ENCODE results near the gene CHRM2. TPM values are rescaled to one million over a fixed set of nuclear protein-coding genes. Genes with fewer than 3 reads are reported as not detected.
"Not testable (repeated sequence)": the region's sequence is repeated elsewhere in the genome, so short reads cannot be mapped to it uniquely, and the experiment has no call there.

The CHRM2 gene
- total RNA-seq (not detected), total RNA-seq (0 to 0.28 (median 0) reads per million in 172 experiments)
- not detected for polyA plus RNA-seq (2013, experiment 1 of 2)
- polyA plus RNA-seq (2013, experiment 2 of 2): not detected

GRCh38 chr7:136868496-136869000 lies at the start of gene CHRM2:
CHRM2 (plus strand) TSS chr7:136868652; CDS start chr7:137014866, 146,214 bp downstream.
- TF ChIP-seq CTCF (IDR thresholded peaks at IDR 0.05): no peak
- no peak for ATAC-seq (ENCODE audit: poor library complexity)
- no peak within 1 kb of the TSS for H3K4me3 Mint-ChIP-seq
- no peak for DNase-seq
- Histone ChIP-seq H3K27me3 (ENCODE audit: control insufficient read depth in 1 of 2, insufficient read depth in 2 of 2, low read length in 2 of 2) (peaks cover 27 to 31% of the 10 kb centered on the region in 2 experiments), H3K9me3 (ENCODE audit: control insufficient read depth in 1 of 2, insufficient read depth in 1 of 2, low read length in 2 of 2) (peaks cover 0 to 30% of the 10 kb centered on the region in 2 experiments), H3K4me1 (ENCODE audit: insufficient read depth, low read length) (no peaks in the 10 kb centered on the region), H3K4me3 (ENCODE audit: low read length) (no peak within 1 kb of the TSS), H3K27ac (ENCODE audit: low read depth in 1 of 2, low read length in 2 of 2) (no peak within 1 kb of the TSS), H3K36me3 (ENCODE audit: insufficient read depth, low read length) (no peaks in the 10 kb centered on the region)
- no peaks in the 10 kb centered on the region for H3K36me3 Mint-ChIP-seq (ENCODE audit: low read depth)
- ChIA-PET POLR2A (no interaction called here), CTCF (no interaction called here)
- H3K27me3 Mint-ChIP-seq: peaks cover 44% of the 10 kb centered on the region
- no peaks in the 10 kb centered on the region for H3K4me1 Mint-ChIP-seq (ENCODE audit: low read depth)
- intact Hi-C loops (cut with DNase I, micrococcal nuclease): no loop called here
- no peaks in the 10 kb centered on the region for H3K9me3 Mint-ChIP-seq
- no peak within 1 kb of the TSS for H3K27ac Mint-ChIP-seq

- H3K9me3 ChIP-seq (ENCODE audit: control insufficient read depth in 1 of 2, insufficient read depth in 1 of 2, low read length in 2 of 2); H3K4me3 ChIP-seq (ENCODE audit: low read length); H3K27me3 Mint-ChIP-seq; H3K4me1 ChIP-seq (ENCODE audit: insufficient read depth, low read length); H3K27ac ChIP-seq (ENCODE audit: low read depth in 1 of 2, low read length in 2 of 2); H3K9me3 Mint-ChIP-seq; intact Hi-C loops (cut with DNase I, micrococcal nuclease); CTCF ChIA-PET; DNase-seq; H3K27me3 ChIP-seq (ENCODE audit: control insufficient read depth in 1 of 2, insufficient read depth in 2 of 2, low read length in 2 of 2); H3K4me1 Mint-ChIP-seq (ENCODE audit: low read depth); POLR2A ChIA-PET; ATAC-seq (ENCODE audit: poor library complexity); H3K36me3 Mint-ChIP-seq (ENCODE audit: low read depth); H3K4me3 Mint-ChIP-seq; H3K27ac Mint-ChIP-seq; H3K36me3 ChIP-seq (ENCODE audit: insufficient read depth, low read length): not testable (repeated sequence)
Measured at GRCh38 chr7:136831398-136831797, 37.1 kb upstream of the CHRM2 start.

- no peaks in the 10 kb centered on the region for H3K4me1 ChIP-seq (ENCODE audit: insufficient read depth, low read length)
- no peak overlapping the region for H3K4me3 ChIP-seq (ENCODE audit: low read length)
- H3K4me3 Mint-ChIP-seq: no peak overlapping the region
- peaks cover 7% of the 10 kb centered on the region for H3K9me3 Mint-ChIP-seq
- ChIA-PET CTCF (no interaction called here), POLR2A (no interaction called here)
- no peak overlapping the region for H3K27ac ChIP-seq (ENCODE audit: low read depth in 1 of 2, low read length in 2 of 2)
- H3K36me3 ChIP-seq (ENCODE audit: insufficient read depth, low read length): no peaks in the 10 kb centered on the region
- DNase-seq: no peak
- H3K27ac Mint-ChIP-seq: no peak overlapping the region
- H3K36me3 Mint-ChIP-seq (ENCODE audit: low read depth): no peaks in the 10 kb centered on the region
- H3K27me3 ChIP-seq (ENCODE audit: control insufficient read depth in 1 of 2, insufficient read depth in 2 of 2, low read length in 2 of 2): no peaks in the 10 kb centered on the region
- H3K27me3 Mint-ChIP-seq: no peaks in the 10 kb centered on the region
- intact Hi-C loops (cut with DNase I, micrococcal nuclease): no loop called here
- no peak for ATAC-seq (ENCODE audit: poor library complexity)
- H3K4me1 Mint-ChIP-seq (ENCODE audit: low read depth): no peaks in the 10 kb centered on the region
- no peaks in the 10 kb centered on the region for H3K9me3 ChIP-seq (ENCODE audit: control insufficient read depth in 1 of 2, insufficient read depth in 1 of 2, low read length in 2 of 2)
- TF ChIP-seq CTCF (IDR thresholded peaks at IDR 0.05): no peak
Measured at GRCh38 chr7:136845899-136846465, 22.5 kb upstream of the CHRM2 start.

GRCh38 chr7:136847858-136848257 lies 20.6 kb upstream of the CHRM2 start:
- H3K27ac ChIP-seq (ENCODE audit: low read depth in 1 of 2, low read length in 2 of 2): no peak overlapping the region
- no peaks in the 10 kb centered on the region for H3K36me3 Mint-ChIP-seq (ENCODE audit: low read depth)
- H3K4me3 ChIP-seq (ENCODE audit: low read length): no peak overlapping the region
- intact Hi-C loops (cut with DNase I, micrococcal nuclease): no loop called here
- H3K27me3 Mint-ChIP-seq: no peaks in the 10 kb centered on the region
- H3K4me1 ChIP-seq (ENCODE audit: insufficient read depth, low read length): no peaks in the 10 kb centered on the region
- H3K27me3 ChIP-seq (ENCODE audit: control insufficient read depth in 1 of 2, insufficient read depth in 2 of 2, low read length in 2 of 2): no peaks in the 10 kb centered on the region
- H3K4me3 Mint-ChIP-seq: no peak overlapping the region
- H3K9me3 ChIP-seq (ENCODE audit: control insufficient read depth in 1 of 2, insufficient read depth in 1 of 2, low read length in 2 of 2): no peaks in the 10 kb centered on the region
- H3K27ac Mint-ChIP-seq: no peak overlapping the region
- no peaks in the 10 kb centered on the region for H3K36me3 ChIP-seq (ENCODE audit: insufficient read depth, low read length)
- no peak for TF ChIP-seq CTCF (IDR thresholded peaks at IDR 0.05)
- DNase-seq (no peak), ATAC-seq (ENCODE audit: poor library complexity) (no peak)
- POLR2A ChIA-PET: no interaction called here
- H3K4me1 Mint-ChIP-seq (ENCODE audit: low read depth): no peaks in the 10 kb centered on the region
- CTCF ChIA-PET: no interaction called here
- H3K9me3 Mint-ChIP-seq: peaks cover 9% of the 10 kb centered on the region
